Mononuclear cell (primary cell): ENCODE results near the gene BDP1. TPM values are rescaled to one million over a fixed set of nuclear protein-coding genes. Genes with fewer than 3 reads are reported as not detected.
"Not testable (repeated sequence)": the region's sequence is repeated elsewhere in the genome, so short reads cannot be mapped to it uniquely, and the experiment has no call there.

ENCODE experiments used
- H3K27me3 ChIP-seq: 2 replicates; pipeline ENCODE4 v1.6.0; 2011; ENCODE audit warnings: low read length, control low read depth; ENCODE audit not compliant: insufficient read depth
- H3K4me1 ChIP-seq: 2 replicates; pipeline ENCODE4 v1.5.1; 2011; ENCODE audit warnings: mild to moderate bottlenecking, low read length, control low read depth; ENCODE audit not compliant: insufficient read depth
- H3K4me3 ChIP-seq: 2 replicates; pipeline ENCODE4 v1.5.1; 2011; ENCODE audit warnings: mild to moderate bottlenecking, low read length, moderate library complexity
- H3K9me3 ChIP-seq: 2 replicates; pipeline ENCODE4 v1.5.1; 2011; ENCODE audit warnings: low read depth, mild to moderate bottlenecking, control low read depth, low read length
- total RNA-seq: library from RNA; depleted of rRNA; stranded (reverse); fragments of >200 nt; gene quantifications from one replicate; pipeline ENCODE4 v1.2.3, GENCODE V29; 2012

Gene BDP1
- total RNA-seq, result 28.1 TPM

- Histone ChIP-seq H3K4me1 (peaks cover 23% of the 10 kb centered on the region), H3K9me3 (no peaks in the 10 kb centered on the region), H3K4me3 (peak within 1 kb of the TSS; percentile 98), H3K27me3 (peaks cover 10% of the 10 kb centered on the region)
These were observed at the start of gene BDP1 for GRCh38 chr5:71455427-71456361. BDP1 (plus strand) TSS chr5:71455651; CDS start chr5:71455878, 227 bp downstream.

GRCh38 chr5:71410088-71410487 is 45.4 kb upstream of the BDP1 start:
- not testable (repeated sequence) for H3K4me1 ChIP-seq, H3K9me3 ChIP-seq, H3K27me3 ChIP-seq, H3K4me3 ChIP-seq

GRCh38 chr5:71415626-71416025 is 39.8 kb upstream of the BDP1 start:
- not testable (repeated sequence) for H3K4me1 ChIP-seq, H3K9me3 ChIP-seq, H3K27me3 ChIP-seq, H3K4me3 ChIP-seq

- H3K27me3 ChIP-seq, H3K4me3 ChIP-seq, H3K4me1 ChIP-seq, H3K9me3 ChIP-seq: not testable (repeated sequence)
These were observed 37.4 kb upstream of the BDP1 start for GRCh38 chr5:71418026-71418425.

GRCh38 chr5:71421278-71421677 is 34.2 kb upstream of the BDP1 start:
- not testable (repeated sequence) for H3K4me1 ChIP-seq, H3K9me3 ChIP-seq, H3K27me3 ChIP-seq, H3K4me3 ChIP-seq

- not testable (repeated sequence) for H3K27me3 ChIP-seq, H3K9me3 ChIP-seq, H3K4me3 ChIP-seq, H3K4me1 ChIP-seq
These were observed 31.6 kb upstream of the BDP1 start for GRCh38 chr5:71423896-71424295.

- not testable (repeated sequence) for H3K4me1 ChIP-seq, H3K27me3 ChIP-seq, H3K9me3 ChIP-seq, H3K4me3 ChIP-seq
These were observed 28.6 kb upstream of the BDP1 start for GRCh38 chr5:71426686-71427474.

GRCh38 chr5:71432410-71432809 is 23.0 kb upstream of the BDP1 start:
- H3K27me3 ChIP-seq, H3K4me1 ChIP-seq, H3K9me3 ChIP-seq, H3K4me3 ChIP-seq: not testable (repeated sequence)

- not testable (repeated sequence) for H3K4me1 ChIP-seq, H3K4me3 ChIP-seq, H3K9me3 ChIP-seq, H3K27me3 ChIP-seq
These were observed 20.6 kb upstream of the BDP1 start for GRCh38 chr5:71434825-71435224.

GRCh38 chr5:71441564-71441963 is 13.9 kb upstream of the BDP1 start:
- not testable (repeated sequence) for H3K4me1 ChIP-seq, H3K4me3 ChIP-seq, H3K9me3 ChIP-seq
- peaks cover 25% of the 10 kb centered on the region for H3K27me3 ChIP-seq

GRCh38 chr5:71443891-71444290 is 11.6 kb upstream of the BDP1 start:
- H3K4me1 ChIP-seq, H3K9me3 ChIP-seq, H3K4me3 ChIP-seq: not testable (repeated sequence)
- peaks cover 36% of the 10 kb centered on the region for H3K27me3 ChIP-seq

- H3K4me1 ChIP-seq, H3K9me3 ChIP-seq, H3K4me3 ChIP-seq: not testable (repeated sequence)
- H3K27me3 ChIP-seq, result peaks cover 44% of the 10 kb centered on the region
These were observed 10.4 kb upstream of the BDP1 start for GRCh38 chr5:71445015-71445414.

- peaks cover 50% of the 10 kb centered on the region for H3K27me3 ChIP-seq
- not testable (repeated sequence) for H3K9me3 ChIP-seq, H3K4me3 ChIP-seq, H3K4me1 ChIP-seq
These were observed 9.8 kb upstream of the BDP1 start for GRCh38 chr5:71445523-71446152.

GRCh38 chr5:71446540-71447216 is 8.8 kb upstream of the BDP1 start:
- H3K4me3 ChIP-seq, H3K9me3 ChIP-seq, H3K4me1 ChIP-seq: not testable (repeated sequence)
- peaks cover 57% of the 10 kb centered on the region for H3K27me3 ChIP-seq
